Lower leg skin (tissue), 4 donors: ENCODE results near the gene MOB4. TPM values are rescaled to one million over a fixed set of nuclear protein-coding genes. Genes with fewer than 3 reads are reported as not detected.

Experiments
- DNase-seq, 2 donors: peaks; one replicate each; pipeline ENCODE4 v3.0.0-alpha.2; 2019; ENCODE audit warnings: low spot score in 2 of 2
- H3K4me3 ChIP-seq: fragments of 200-600 bp; sonication (generic); 2 replicates; pipeline ENCODE4 v1.5.1; 2017; ENCODE audit warnings: mild to moderate bottlenecking, low read depth; ENCODE audit not compliant: poor library complexity, severe bottlenecking
- POLR2A ChIP-seq, 2 donors: fragments of 450-650 bp; IDR thresholded peaks; one replicate each; pipeline ENCODE4 v1.6.1; 2016 to 2017; ENCODE audit warnings: antibody characterized with exemption in 2 of 2, mild to moderate bottlenecking in 1 of 2, moderate library complexity in 1 of 2
- WGBS, 2 donors: methylation state at CpG; one replicate each; pipeline ENCODE4 v1.1.5; 2018; 5-methylcytosine and 5-hydroxymethylcytosine counted together
- intact Hi-C: fragments of 100-400 bp; cut with DNase I; formaldehyde crosslinking; loops from one replicate; pipeline ENCODE4 v1.15.0; 2023; ENCODE audit warnings: low total_unique reads
- total RNA-seq, 4 donors: library from RNA; depleted of rRNA; stranded (reverse); fragments of >200 nt; gene quantifications; one replicate each; pipeline ENCODE4 v1.1.0, GENCODE V29; 2016
- TF ChIP-seq, protein P1 (sequence below), 3 donors: fragments of 450-650 bp; IDR thresholded peaks; one replicate each; pipeline ENCODE4 v1.5.1; 2016; ENCODE audit warnings: antibody characterized with exemption in 3 of 3, mild to moderate bottlenecking in 3 of 3, moderate library complexity in 2 of 3

Gene MOB4
- total RNA-seq, 4 donors from 2014 or later = 22.6 to 31.2 (median 25.0) TPM

DNA sequence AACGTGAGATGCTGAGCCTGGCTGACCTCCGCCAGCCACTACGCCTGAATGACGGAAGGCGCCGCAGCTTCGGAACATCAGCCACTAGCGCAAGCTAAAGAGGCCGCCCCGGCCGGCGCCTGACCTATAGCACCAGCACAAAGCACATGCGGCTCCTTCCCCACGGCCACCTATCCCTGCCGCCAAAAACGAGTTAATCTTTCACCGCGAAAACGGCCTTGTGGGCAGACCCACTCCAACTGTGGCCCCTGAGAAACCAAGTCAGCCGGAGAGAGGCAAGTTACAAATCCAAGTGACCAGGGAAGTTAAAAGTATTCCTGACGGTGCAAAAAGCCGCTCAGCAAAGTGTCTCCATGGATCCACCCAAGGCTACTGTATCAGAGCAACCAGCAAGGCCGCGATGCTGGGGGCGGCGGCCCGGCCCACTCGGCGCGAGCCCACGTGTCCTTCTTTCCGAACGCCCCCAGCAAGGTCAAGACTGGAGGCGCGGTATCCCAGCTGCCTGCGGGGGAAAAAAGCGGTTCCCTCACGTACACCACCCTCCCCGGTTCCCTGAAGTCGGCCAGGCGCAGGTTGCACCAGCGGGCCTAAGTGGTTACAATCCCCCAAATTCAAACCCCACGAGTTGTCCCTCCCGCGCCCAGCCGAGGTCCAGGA is 16.8 kb upstream of the MOB4 start:
- DNase-seq = peak; percentile 40 to 93
- WGBS, 2 donors = 0 to 1% methylated on average over 36 to 41 of the region's 46 CpGs
- intact Hi-C loops = loop anchor here (10.0 kb wide), 1 partner anchor 206 kb away; the partner anchor contains the start of gene MARS2
- peak overlapping the region; percentile 81 for H3K4me3 ChIP-seq
- TF ChIP-seq POLR2A (IDR thresholded peaks at IDR 0.05) = no peak
- TF ChIP-seq, protein P1, sequence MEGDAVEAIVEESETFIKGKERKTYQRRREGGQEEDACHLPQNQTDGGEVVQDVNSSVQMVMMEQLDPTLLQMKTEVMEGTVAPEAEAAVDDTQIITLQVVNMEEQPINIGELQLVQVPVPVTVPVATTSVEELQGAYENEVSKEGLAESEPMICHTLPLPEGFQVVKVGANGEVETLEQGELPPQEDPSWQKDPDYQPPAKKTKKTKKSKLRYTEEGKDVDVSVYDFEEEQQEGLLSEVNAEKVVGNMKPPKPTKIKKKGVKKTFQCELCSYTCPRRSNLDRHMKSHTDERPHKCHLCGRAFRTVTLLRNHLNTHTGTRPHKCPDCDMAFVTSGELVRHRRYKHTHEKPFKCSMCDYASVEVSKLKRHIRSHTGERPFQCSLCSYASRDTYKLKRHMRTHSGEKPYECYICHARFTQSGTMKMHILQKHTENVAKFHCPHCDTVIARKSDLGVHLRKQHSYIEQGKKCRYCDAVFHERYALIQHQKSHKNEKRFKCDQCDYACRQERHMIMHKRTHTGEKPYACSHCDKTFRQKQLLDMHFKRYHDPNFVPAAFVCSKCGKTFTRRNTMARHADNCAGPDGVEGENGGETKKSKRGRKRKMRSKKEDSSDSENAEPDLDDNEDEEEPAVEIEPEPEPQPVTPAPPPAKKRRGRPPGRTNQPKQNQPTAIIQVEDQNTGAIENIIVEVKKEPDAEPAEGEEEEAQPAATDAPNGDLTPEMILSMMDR (IDR thresholded peaks at IDR 0.05) = no peak

DNA sequence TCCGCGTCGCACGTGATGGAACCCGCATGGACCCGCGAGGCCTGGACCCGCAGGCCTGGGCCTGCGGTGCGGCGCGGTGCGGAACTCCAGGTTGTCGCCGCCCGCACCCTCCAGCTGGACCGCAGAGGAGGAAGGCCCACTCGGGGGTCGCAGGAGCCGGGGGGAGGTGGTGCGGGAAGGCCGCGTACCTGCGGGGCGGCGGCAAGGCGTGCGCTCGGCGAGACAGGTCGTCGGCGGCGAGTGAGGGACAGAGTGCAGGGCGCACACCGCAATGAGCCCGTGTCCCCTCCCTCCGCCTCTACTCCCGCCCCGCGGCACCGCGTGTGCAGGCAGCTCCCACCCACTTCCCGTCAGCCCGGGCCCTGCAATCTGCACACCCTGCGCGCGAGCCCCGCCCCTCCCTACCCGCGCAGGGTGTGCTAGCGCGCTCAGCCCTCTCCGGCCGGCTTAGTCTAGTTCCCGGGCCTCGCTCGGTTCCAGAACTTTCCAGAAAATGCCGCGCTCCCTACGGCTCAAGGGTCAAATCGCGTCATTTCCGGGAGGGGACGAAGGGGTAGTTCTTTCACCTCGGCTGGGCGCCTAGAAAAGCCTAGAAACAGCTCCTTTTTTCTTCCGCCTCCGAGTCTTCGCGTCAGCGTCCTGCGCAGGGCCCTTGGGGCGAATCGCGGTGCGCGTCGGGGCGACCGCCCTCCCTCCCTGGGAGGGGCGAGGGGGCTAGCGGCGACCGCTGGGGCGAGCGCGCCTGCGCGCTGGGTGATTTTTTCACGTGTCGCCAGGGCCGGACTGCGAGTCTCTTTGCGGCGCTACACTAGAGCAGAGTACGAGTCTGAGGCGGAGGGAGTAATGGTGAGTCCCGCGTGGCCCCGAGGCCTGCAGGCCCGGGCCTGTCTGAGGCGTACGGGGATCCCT is 16.0 kb upstream of the MOB4 start, which contains the start of the genes HSPD1 and HSPE1:
Gene HSPD1 (minus strand): TSS at position 247 of the 909 bp plus-strand sequence. CDS start 992 bp downstream, outside the sequence.
Gene HSPE1 (plus strand): TSS at position 786 of the 909 bp plus-strand sequence. CDS start 58 bp downstream, at position 844.
- 0% methylated on average over 70 to 75 of the region's 104 CpGs for WGBS, 2 donors
- H3K4me3 ChIP-seq = peak within 1 kb of the TSS; percentile 81
- DNase-seq = peak; percentile 99 to 100
- intact Hi-C loops = loop anchor here (10.0 kb wide), 1 partner anchor 205 kb away; the partner anchor contains the start of gene MARS2
- TF ChIP-seq, protein P1 (IDR thresholded peaks at IDR 0.05) = peak in 1 of 3 donors; percentile 100
- peak in 1 of 2 donors; percentile 42 for TF ChIP-seq POLR2A (IDR thresholded peaks at IDR 0.05)

DNA sequence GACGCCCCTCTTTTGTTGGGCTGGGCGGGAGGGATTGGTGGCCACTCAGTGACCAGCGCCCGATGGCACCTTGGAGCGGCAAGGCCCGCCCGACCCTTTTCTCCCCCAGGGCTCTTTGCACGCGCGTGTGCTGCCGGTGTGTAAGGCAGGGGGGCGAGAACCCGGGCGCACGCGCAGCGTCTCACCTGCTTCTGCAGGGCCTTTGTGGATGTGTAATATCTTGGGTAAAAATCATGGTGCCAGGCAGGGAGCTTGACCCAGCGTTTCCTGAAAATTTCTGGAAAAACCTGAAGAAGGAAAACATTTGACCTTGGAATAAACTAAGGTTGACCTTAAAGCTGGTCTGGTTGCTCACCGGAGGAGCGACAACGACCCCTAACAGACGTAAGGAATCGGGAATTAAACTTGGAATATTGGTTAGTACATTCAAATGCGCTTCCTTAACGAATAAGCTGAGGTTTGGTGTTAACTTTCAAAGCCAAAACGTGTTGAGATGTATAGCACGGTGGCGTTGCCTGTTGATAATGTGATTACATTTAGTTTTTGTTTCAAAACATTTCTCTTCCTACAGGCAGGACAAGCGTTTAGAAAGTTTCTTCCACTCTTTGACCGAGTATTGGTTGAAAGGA is 15.2 kb upstream of the MOB4 start:
- intact Hi-C loops = no loop called here
- no peak for TF ChIP-seq POLR2A (IDR thresholded peaks at IDR 0.05)
- TF ChIP-seq, protein P1 (IDR thresholded peaks at IDR 0.05) = no peak
- no peak for DNase-seq
- peak overlapping the region; percentile 81 for H3K4me3 ChIP-seq
- WGBS, 2 donors = 0% methylated on average over 28 to 29 of the region's 30 CpGs

DNA sequence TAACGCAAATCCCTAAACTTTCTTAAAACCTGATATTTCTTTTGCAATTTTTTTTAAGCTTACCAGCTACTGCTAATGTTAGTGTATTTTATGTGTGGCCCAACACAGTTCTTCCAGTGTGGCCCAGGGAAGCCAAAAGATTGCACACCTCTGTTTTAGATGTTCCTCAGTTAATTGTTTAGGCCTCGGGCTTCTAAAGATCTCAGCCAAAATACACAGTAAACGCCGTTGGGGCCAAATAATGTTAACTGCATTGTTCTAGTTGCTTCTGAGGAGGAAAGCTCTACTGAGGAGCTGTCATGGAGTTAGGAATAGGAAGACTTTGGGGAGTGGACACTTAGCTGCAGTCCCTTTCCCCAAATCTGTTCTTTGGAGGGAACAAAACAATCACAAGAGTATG is 13.7 kb upstream of the MOB4 start:
- TF ChIP-seq, protein P1 (IDR thresholded peaks at IDR 0.05) = no peak
- TF ChIP-seq POLR2A (IDR thresholded peaks at IDR 0.05) = no peak
- DNase-seq = no peak
- WGBS, 2 donors = 41 to 49% methylated on average over 4 of the region's 4 CpGs
- H3K4me3 ChIP-seq = no peak overlapping the region
- intact Hi-C loops = no loop called here

DNA sequence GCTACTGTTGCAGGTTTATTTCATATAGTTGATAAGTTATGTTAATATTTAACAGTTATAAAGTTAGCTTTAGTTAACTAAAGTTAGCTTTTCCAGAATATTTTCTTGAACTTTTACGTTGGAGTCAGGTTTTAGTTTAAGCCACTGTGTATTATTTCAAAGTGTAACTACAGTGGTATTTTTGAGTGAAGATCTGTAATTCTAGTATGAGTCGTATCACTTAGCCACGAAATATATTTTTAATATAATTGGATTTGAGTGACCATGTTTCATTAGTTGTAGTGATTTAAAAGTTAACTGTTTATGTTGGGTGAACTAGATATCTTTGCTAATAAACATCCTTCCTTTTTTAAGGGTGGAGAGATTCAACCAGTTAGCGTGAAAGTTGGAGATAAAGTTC is 13.2 kb upstream of the MOB4 start:
- 73 to 76% methylated on average over 4 of the region's 4 CpGs for WGBS, 2 donors
- TF ChIP-seq, protein P1 (IDR thresholded peaks at IDR 0.05) = no peak
- TF ChIP-seq POLR2A (IDR thresholded peaks at IDR 0.05) = no peak
- intact Hi-C loops = no loop called here
- no peak overlapping the region for H3K4me3 ChIP-seq
- DNase-seq = no peak
